Mesodermal cell (in vitro differentiated cells): ENCODE data around the gene TCF4.

ENCODE experiments used
- H3K27ac ChIP-seq: 2 replicates; pipeline ENCODE4 v1.7.0; 2013; ENCODE audit warnings: mild to moderate bottlenecking, low read depth, low read length, moderate library complexity; ENCODE audit not compliant: severe bottlenecking
- H3K36me3 ChIP-seq: 2 replicates; pipeline ENCODE4 v1.7.1; 2013; ENCODE audit warnings: mild to moderate bottlenecking, low read length, moderate library complexity; ENCODE audit not compliant: control insufficient read depth, insufficient read depth
- H3K4me1 ChIP-seq: one replicate; pipeline ENCODE4 v1.7.1; 2013; ENCODE audit warnings: mild to moderate bottlenecking, low read length; ENCODE audit not compliant: insufficient read depth, control insufficient read depth, poor library complexity, severe bottlenecking
- H3K4me3 ChIP-seq: 2 replicates; pipeline ENCODE4 v1.7.0; 2013; ENCODE audit warnings: low read length, control low read depth, mild to moderate bottlenecking; ENCODE audit not compliant: insufficient read depth, poor library complexity, severe bottlenecking; ENCODE audit errors: extremely low read depth
- H3K9me3 ChIP-seq: 2 replicates; pipeline ENCODE4 v1.7.1; 2013; ENCODE audit warnings: mild to moderate bottlenecking, low read length, moderate library complexity; ENCODE audit not compliant: control insufficient read depth
- WGBS, 2 experiments: methylation state at CpG; one replicate each; pipeline ENCODE4 v1.1.5; 2013; ENCODE audit warnings: missing lambda C conversion rate in 2 of 2; ENCODE audit not compliant: insufficient coverage in 2 of 2; 5-methylcytosine and 5-hydroxymethylcytosine counted together

TCF4 gene

GRCh38 chr18:55250768-55251173, 337.2 kb downstream of the TCF4 start:
- no peak overlapping the region for H3K27ac ChIP-seq
- WGBS, 2 experiments, result 97 to 100% methylated on average over 4 of the region's 4 CpGs
- H3K9me3 ChIP-seq, result no peaks in the 10 kb centered on the region

GRCh38 chr18:55249550-55249949, 338.4 kb downstream of the TCF4 start:
- peaks cover 68% of the 10 kb centered on the region for H3K36me3 ChIP-seq

More at GRCh38 chr18:55250768-55251173, 337.2 kb downstream of the TCF4 start:
- no peak overlapping the region for H3K4me3 ChIP-seq
- H3K36me3 ChIP-seq, result peaks cover 68% of the 10 kb centered on the region
- peaks cover 18% of the 10 kb centered on the region for H3K4me1 ChIP-seq

GRCh38 chr18:55248495-55248894, 339.5 kb downstream of the TCF4 start:
- H3K4me3 ChIP-seq, result no peak overlapping the region
- no peak overlapping the region for H3K27ac ChIP-seq
- 100% methylated on average over 1 of the region's 1 CpG; no CpG with 5 or more reads in 1 of the 2 experiments for WGBS, 2 experiments
- no peaks in the 10 kb centered on the region for H3K9me3 ChIP-seq
- H3K36me3 ChIP-seq, result peaks cover 69% of the 10 kb centered on the region
- peaks cover 18% of the 10 kb centered on the region for H3K4me1 ChIP-seq

More at GRCh38 chr18:55249550-55249949, 338.4 kb downstream of the TCF4 start:
- Histone ChIP-seq H3K4me1 (peaks cover 18% of the 10 kb centered on the region), H3K4me3 (no peak overlapping the region), H3K9me3 (no peaks in the 10 kb centered on the region), H3K27ac (no peak overlapping the region)
- 96 to 100% methylated on average over 4 of the region's 6 CpGs for WGBS, 2 experiments

GRCh38 chr18:55247032-55247431, 341.0 kb downstream of the TCF4 start:
- H3K9me3 ChIP-seq, result no peaks in the 10 kb centered on the region
- H3K4me1 ChIP-seq, result peaks cover 18% of the 10 kb centered on the region
- no peak overlapping the region for H3K27ac ChIP-seq
- no peak overlapping the region for H3K4me3 ChIP-seq
- peaks cover 78% of the 10 kb centered on the region for H3K36me3 ChIP-seq
- 93 to 100% methylated on average over 2 to 4 of the region's 5 CpGs for WGBS, 2 experiments

- peaks cover 18% of the 10 kb centered on the region for H3K4me1 ChIP-seq
- no peak overlapping the region for H3K4me3 ChIP-seq
- no peak overlapping the region for H3K27ac ChIP-seq
- H3K36me3 ChIP-seq, result peaks cover 83% of the 10 kb centered on the region
- H3K9me3 ChIP-seq, result no peaks in the 10 kb centered on the region
Observed at GRCh38 chr18:55246278-55246677, 341.7 kb downstream of the TCF4 start.

GRCh38 chr18:55245211-55245614, 342.8 kb downstream of the TCF4 start:
- H3K4me1 ChIP-seq, result peaks cover 18% of the 10 kb centered on the region
- 96 to 100% methylated on average over 3 of the region's 4 CpGs for WGBS, 2 experiments
- H3K36me3 ChIP-seq, result peaks cover 89% of the 10 kb centered on the region
- no peaks in the 10 kb centered on the region for H3K9me3 ChIP-seq
- no peak overlapping the region for H3K4me3 ChIP-seq
- H3K27ac ChIP-seq, result no peak overlapping the region

GRCh38 chr18:55244546-55244945, 343.4 kb downstream of the TCF4 start:
- WGBS, 2 experiments, result 90 to 100% methylated on average over 1 to 2 of the region's 5 CpGs
- no peaks in the 10 kb centered on the region for H3K9me3 ChIP-seq
- peaks cover 18% of the 10 kb centered on the region for H3K4me1 ChIP-seq
- no peak overlapping the region for H3K4me3 ChIP-seq
- no peak overlapping the region for H3K27ac ChIP-seq
- peaks cover 83% of the 10 kb centered on the region for H3K36me3 ChIP-seq

- Histone ChIP-seq H3K9me3 (no peaks in the 10 kb centered on the region), H3K36me3 (peaks cover 80% of the 10 kb centered on the region), H3K27ac (no peak overlapping the region), H3K4me3 (no peak overlapping the region), H3K4me1 (peaks cover 18% of the 10 kb centered on the region)
- 90 to 94% methylated on average over 2 to 4 of the region's 6 CpGs for WGBS, 2 experiments
Observed at GRCh38 chr18:55243857-55244256, 344.1 kb downstream of the TCF4 start.

GRCh38 chr18:55243255-55243654, 344.7 kb downstream of the TCF4 start:
- 100% methylated on average over 1 of the region's 2 CpGs; no CpG with 5 or more reads in 1 of the 2 experiments for WGBS, 2 experiments
- Histone ChIP-seq H3K4me3 (no peak overlapping the region), H3K27ac (no peak overlapping the region), H3K9me3 (no peaks in the 10 kb centered on the region), H3K4me1 (peaks cover 15% of the 10 kb centered on the region), H3K36me3 (peaks cover 80% of the 10 kb centered on the region)

- Histone ChIP-seq H3K9me3 (no peaks in the 10 kb centered on the region), H3K4me1 (no peaks in the 10 kb centered on the region), H3K36me3 (peaks cover 66% of the 10 kb centered on the region), H3K4me3 (no peak overlapping the region), H3K27ac (no peak overlapping the region)
- WGBS, 2 experiments, result 86 to 96% methylated on average over 4 of the region's 5 CpGs
Observed at GRCh38 chr18:55240978-55241377, 347.0 kb downstream of the TCF4 start.

- no peak overlapping the region for H3K4me3 ChIP-seq
- H3K9me3 ChIP-seq, result no peaks in the 10 kb centered on the region
- peaks cover 63% of the 10 kb centered on the region for H3K36me3 ChIP-seq
- H3K4me1 ChIP-seq, result no peaks in the 10 kb centered on the region
- H3K27ac ChIP-seq, result no peak overlapping the region
Observed at GRCh38 chr18:55239740-55240139, 348.3 kb downstream of the TCF4 start.
